ENCODE measurements around the gene GAL3ST3.

GAL3ST3 gene

DNA sequence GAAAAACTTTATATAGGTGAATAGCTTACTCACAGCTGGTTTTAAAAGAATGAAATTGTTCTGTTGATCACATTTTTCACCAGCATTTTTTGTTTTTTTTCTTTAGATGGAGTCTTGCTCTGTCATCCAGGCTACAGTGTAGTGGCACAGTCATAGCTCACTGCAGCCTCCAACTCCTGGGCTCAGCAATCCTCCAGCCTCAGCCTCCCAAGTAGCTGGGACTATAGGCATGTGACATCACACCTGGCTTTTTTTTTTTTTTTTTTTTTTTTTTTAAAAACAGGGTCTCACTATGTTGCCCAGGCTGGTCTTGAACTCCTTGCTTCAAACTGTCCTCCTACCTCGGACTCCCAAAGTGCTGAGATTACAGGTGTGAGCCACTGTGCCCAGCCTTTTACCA, 24.7 kb upstream of the GAL3ST3 start:
- Histone ChIP-seq H3F3A (ENCODE audit: insufficient read depth, low read length) (peaks cover 21% of the 10 kb centered on the region), H2AFZ (ENCODE audit: low read length) (no peak overlapping the region), H3K27me3 (replicated peaks; ENCODE audit: insufficient read depth, low read length) (no peaks in the 10 kb centered on the region), H3K27ac (ENCODE audit: low read length) (no peak overlapping the region), H3K4me3 (ENCODE audit: low read length) (no peak overlapping the region), H3K9me2 (replicated peaks; ENCODE audit: insufficient read depth, low read length) (no peaks in the 10 kb centered on the region), H3K79me2 (ENCODE audit: low read length) (peaks cover 50% of the 10 kb centered on the region), H3K36me3 (replicated peaks; ENCODE audit: insufficient read depth, low read length) (no peaks in the 10 kb centered on the region), H3K9me3 (replicated peaks; ENCODE audit: insufficient read depth, low read length) (no peaks in the 10 kb centered on the region), H4K20me1 (ENCODE audit: insufficient read depth, low read length) (no peaks in the 10 kb centered on the region), H3K4me1 (ENCODE audit: low read length) (peaks cover 11% of the 10 kb centered on the region), H3K4me2 (ENCODE audit: low read depth, low read length) (no peak overlapping the region), H3K9ac (ENCODE audit: low read length) (no peak overlapping the region)
- DNase-seq = no peak
- TF ChIP-seq EZH2 (optimal IDR thresholded peaks at IDR 0.05; ENCODE audit: low read depth, low read length) (no peak), CTCF (IDR thresholded peaks at IDR 0.05; ENCODE audit: low read length) (no peak), EZH2phosphoT487 (IDR thresholded peaks at IDR 0.05; ENCODE audit: low read length) (no peak)

DNA sequence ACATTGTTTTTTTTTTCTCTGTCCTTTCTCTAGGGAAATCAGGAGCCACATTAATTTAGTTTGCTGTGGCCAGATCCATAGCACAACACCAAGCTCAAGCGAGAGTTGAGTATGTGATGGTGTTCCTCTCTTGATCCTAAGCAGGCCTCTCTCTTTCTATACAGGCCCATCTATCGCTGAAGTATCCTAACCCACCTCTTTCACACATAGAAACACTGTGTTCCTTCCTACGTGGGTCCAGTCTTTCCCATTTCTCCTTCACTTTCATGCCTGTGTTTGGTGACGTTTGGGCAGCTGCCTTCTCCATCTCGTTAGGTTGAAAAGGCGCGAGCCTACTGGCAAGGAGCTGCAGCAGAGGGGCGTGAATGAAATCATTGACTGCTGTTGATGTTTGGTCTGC, 23.6 kb upstream of the GAL3ST3 start:
- TF ChIP-seq CTCF (IDR thresholded peaks at IDR 0.05; ENCODE audit: low read length) = no peak
- TF ChIP-seq EZH2 (optimal IDR thresholded peaks at IDR 0.05; ENCODE audit: low read depth, low read length) = no peak
- TF ChIP-seq EZH2phosphoT487 (IDR thresholded peaks at IDR 0.05; ENCODE audit: low read length) = no peak
- Histone ChIP-seq H3K27ac (ENCODE audit: low read length) (no peak overlapping the region), H3K9ac (ENCODE audit: low read length) (no peak overlapping the region), H2AFZ (ENCODE audit: low read length) (no peak overlapping the region), H3K9me2 (replicated peaks; ENCODE audit: insufficient read depth, low read length) (no peaks in the 10 kb centered on the region), H3K79me2 (ENCODE audit: low read length) (peaks cover 51% of the 10 kb centered on the region), H4K20me1 (ENCODE audit: insufficient read depth, low read length) (peaks cover 5% of the 10 kb centered on the region; the same call in 1 of the 2 replicates), H3K9me3 (replicated peaks; ENCODE audit: insufficient read depth, low read length) (no peaks in the 10 kb centered on the region), H3F3A (ENCODE audit: insufficient read depth, low read length) (peaks cover 32% of the 10 kb centered on the region), H3K27me3 (replicated peaks; ENCODE audit: insufficient read depth, low read length) (no peaks in the 10 kb centered on the region), H3K4me2 (ENCODE audit: low read depth, low read length) (no peak overlapping the region), H3K4me3 (ENCODE audit: low read length) (no peak overlapping the region), H3K36me3 (replicated peaks; ENCODE audit: insufficient read depth, low read length) (no peaks in the 10 kb centered on the region; the same call in 1 of the 2 replicates), H3K4me1 (ENCODE audit: low read length) (peaks cover 22% of the 10 kb centered on the region)
- no peak for DNase-seq

DNA sequence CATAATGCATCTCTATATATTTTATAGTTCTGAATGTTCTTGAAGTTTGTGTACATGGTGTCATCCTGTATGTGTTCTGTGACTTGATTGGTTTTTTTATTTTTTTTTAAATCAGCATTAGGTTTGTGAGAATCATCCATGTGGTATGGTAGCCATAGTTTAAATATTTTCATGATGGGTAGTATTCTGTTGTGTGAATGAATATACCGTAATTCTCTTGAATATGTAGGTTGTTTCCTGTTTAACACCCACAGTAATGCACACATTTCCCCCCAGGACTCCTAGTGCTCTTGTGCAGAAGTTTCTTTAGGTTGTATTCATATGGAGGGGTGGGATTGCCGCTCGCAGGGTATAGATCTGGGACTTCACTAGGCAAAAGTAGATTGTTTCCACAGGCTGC, 23.1 kb upstream of the GAL3ST3 start:
- H3K36me3 ChIP-seq (replicated peaks; ENCODE audit: insufficient read depth, low read length) = no peaks in the 10 kb centered on the region; the same call in 1 of the 2 replicates
- H3K4me1 ChIP-seq (ENCODE audit: low read length) = peaks cover 27% of the 10 kb centered on the region
- TF ChIP-seq EZH2phosphoT487 (IDR thresholded peaks at IDR 0.05; ENCODE audit: low read length) (no peak), CTCF (IDR thresholded peaks at IDR 0.05; ENCODE audit: low read length) (no peak), EZH2 (optimal IDR thresholded peaks at IDR 0.05; ENCODE audit: low read depth, low read length) (no peak)
- peaks cover 55% of the 10 kb centered on the region for H3K79me2 ChIP-seq (ENCODE audit: low read length)
- H3K9ac ChIP-seq (ENCODE audit: low read length) = no peak overlapping the region
- no peaks in the 10 kb centered on the region for H3K9me2 ChIP-seq (replicated peaks; ENCODE audit: insufficient read depth, low read length)
- H3F3A ChIP-seq (ENCODE audit: insufficient read depth, low read length) = peaks cover 36% of the 10 kb centered on the region
- no peaks in the 10 kb centered on the region for H3K9me3 ChIP-seq (replicated peaks; ENCODE audit: insufficient read depth, low read length)
- DNase-seq = no peak
- no peaks in the 10 kb centered on the region for H3K27me3 ChIP-seq (replicated peaks; ENCODE audit: insufficient read depth, low read length)
- H4K20me1 ChIP-seq (ENCODE audit: insufficient read depth, low read length) = peaks cover 10% of the 10 kb centered on the region; the same call in 1 of the 2 replicates
- H3K4me3 ChIP-seq (ENCODE audit: low read length) = no peak overlapping the region
- H3K27ac ChIP-seq (ENCODE audit: low read length) = no peak overlapping the region
- no peak overlapping the region for H2AFZ ChIP-seq (ENCODE audit: low read length)
- no peak overlapping the region for H3K4me2 ChIP-seq (ENCODE audit: low read depth, low read length)

Data from MM.1S (cell line).